WI38 (cell line): ENCODE data around the gene BTBD9.

Experiments used
- H3K4me3 ChIP-seq: 2 replicates; pipeline ENCODE4 v1.5.1; 2011; ENCODE audit warnings: low read depth, mild to moderate bottlenecking, control low read depth, low read length
- CTCF ChIP-seq: IDR thresholded peaks from 2 replicates; pipeline ENCODE4 v1.5.1; 2012; ENCODE audit warnings: low read depth, mild to moderate bottlenecking, control low read depth, low read length

BTBD9 gene

GRCh38 chr6:38508286-38508685, 131.4 kb downstream of the BTBD9 start:
- no peak overlapping the region for H3K4me3 ChIP-seq
- TF ChIP-seq CTCF: no peak

- no peak overlapping the region for H3K4me3 ChIP-seq
- no peak for TF ChIP-seq CTCF
Observed at GRCh38 chr6:38507173-38507572, 132.6 kb downstream of the BTBD9 start.

- H3K4me3 ChIP-seq: no peak overlapping the region
- TF ChIP-seq CTCF: no peak
Observed at GRCh38 chr6:38505826-38506225, 133.9 kb downstream of the BTBD9 start.

GRCh38 chr6:38504996-38505395, 134.7 kb downstream of the BTBD9 start:
- no peak overlapping the region for H3K4me3 ChIP-seq
- TF ChIP-seq CTCF: no peak

- no peak for TF ChIP-seq CTCF
- H3K4me3 ChIP-seq: no peak overlapping the region
Observed at GRCh38 chr6:38503960-38504682, 135.6 kb downstream of the BTBD9 start.

GRCh38 chr6:38503032-38503773, 136.5 kb downstream of the BTBD9 start:
- H3K4me3 ChIP-seq: no peak overlapping the region
- TF ChIP-seq CTCF: no peak

GRCh38 chr6:38502423-38502822, 137.3 kb downstream of the BTBD9 start:
- H3K4me3 ChIP-seq: no peak overlapping the region
- TF ChIP-seq CTCF: no peak
